ENCODE results near the gene ABHD4.

ABHD4 gene

GRCh38 chr14:22657861-22658260 is 59.8 kb downstream of the ABHD4 start:
- H3K4me3 ChIP-seq (ENCODE audit: low read depth, low read length) = no peak overlapping the region
- TF ChIP-seq CTCF (IDR thresholded peaks at IDR 0.05; ENCODE audit: low read depth, low read length) = peak; percentile 57
- DNase-seq (ENCODE audit: low read depth, low spot score) = peak; percentile 70
- in situ Hi-C loops (cut with HindIII; ENCODE audit: low sequenced_read_pairs) = no loop called here

GRCh38 chr14:22658946-22659345 is 60.8 kb downstream of the ABHD4 start:
- no peak for TF ChIP-seq CTCF (IDR thresholded peaks at IDR 0.05; ENCODE audit: low read depth, low read length)
- DNase-seq (ENCODE audit: low read depth, low spot score) = no peak
- no peak overlapping the region for H3K4me3 ChIP-seq (ENCODE audit: low read depth, low read length)
- in situ Hi-C loops (cut with HindIII; ENCODE audit: low sequenced_read_pairs) = no loop called here

- in situ Hi-C loops (cut with HindIII; ENCODE audit: low sequenced_read_pairs) = no loop called here
- no peak overlapping the region for H3K4me3 ChIP-seq (ENCODE audit: low read depth, low read length)
- no peak for TF ChIP-seq CTCF (IDR thresholded peaks at IDR 0.05; ENCODE audit: low read depth, low read length)
- no peak for DNase-seq (ENCODE audit: low read depth, low spot score)
Observed at GRCh38 chr14:22660654-22661053, 62.6 kb downstream of the ABHD4 start.

Data from astrocyte of the spinal cord (primary cell).